22Rv1 (cell line): ENCODE results near the gene PLXNA4.

Experiments used
- H3K27ac ChIP-seq: fragments of 450-650 bp; 2 replicates; pipeline ENCODE4 v1.5.1; 2017
- ZFX ChIP-seq: fragments of 450-650 bp; IDR thresholded peaks from 2 replicates; pipeline ENCODE4 v1.6.1; 2017; ENCODE audit warnings: antibody characterized with exemption, borderline replicate concordance
- TF ChIP-seq, protein P1 (sequence below): fragments of 450-650 bp; IDR thresholded peaks from 2 replicates; pipeline ENCODE4 v1.5.1; 2017; ENCODE audit warnings: mild to moderate bottlenecking

Gene PLXNA4

DNA sequence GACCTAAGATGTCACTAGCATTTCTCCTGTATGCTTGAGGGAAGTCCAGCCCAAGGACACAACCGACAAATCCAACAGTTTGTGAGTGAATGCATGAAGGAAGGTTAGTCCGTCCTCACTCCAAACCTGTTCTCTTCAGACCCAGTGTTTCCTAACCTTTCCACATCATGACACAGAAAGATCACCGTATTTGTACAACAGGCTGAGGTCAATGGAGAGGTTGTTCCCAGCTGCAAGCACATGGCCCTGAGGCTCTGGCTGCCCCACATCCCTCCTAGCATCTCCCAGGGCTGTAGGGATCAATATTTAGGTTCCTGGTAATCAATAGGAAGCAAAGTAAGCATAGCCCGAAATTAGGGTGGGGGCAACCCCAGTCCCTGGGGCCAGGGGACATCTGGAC is 227.9 kb downstream of the PLXNA4 start:
- H3K27ac ChIP-seq, result no peak overlapping the region
- TF ChIP-seq, protein P1, sequence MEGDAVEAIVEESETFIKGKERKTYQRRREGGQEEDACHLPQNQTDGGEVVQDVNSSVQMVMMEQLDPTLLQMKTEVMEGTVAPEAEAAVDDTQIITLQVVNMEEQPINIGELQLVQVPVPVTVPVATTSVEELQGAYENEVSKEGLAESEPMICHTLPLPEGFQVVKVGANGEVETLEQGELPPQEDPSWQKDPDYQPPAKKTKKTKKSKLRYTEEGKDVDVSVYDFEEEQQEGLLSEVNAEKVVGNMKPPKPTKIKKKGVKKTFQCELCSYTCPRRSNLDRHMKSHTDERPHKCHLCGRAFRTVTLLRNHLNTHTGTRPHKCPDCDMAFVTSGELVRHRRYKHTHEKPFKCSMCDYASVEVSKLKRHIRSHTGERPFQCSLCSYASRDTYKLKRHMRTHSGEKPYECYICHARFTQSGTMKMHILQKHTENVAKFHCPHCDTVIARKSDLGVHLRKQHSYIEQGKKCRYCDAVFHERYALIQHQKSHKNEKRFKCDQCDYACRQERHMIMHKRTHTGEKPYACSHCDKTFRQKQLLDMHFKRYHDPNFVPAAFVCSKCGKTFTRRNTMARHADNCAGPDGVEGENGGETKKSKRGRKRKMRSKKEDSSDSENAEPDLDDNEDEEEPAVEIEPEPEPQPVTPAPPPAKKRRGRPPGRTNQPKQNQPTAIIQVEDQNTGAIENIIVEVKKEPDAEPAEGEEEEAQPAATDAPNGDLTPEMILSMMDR, result no peak
- no peak for TF ChIP-seq ZFX

DNA sequence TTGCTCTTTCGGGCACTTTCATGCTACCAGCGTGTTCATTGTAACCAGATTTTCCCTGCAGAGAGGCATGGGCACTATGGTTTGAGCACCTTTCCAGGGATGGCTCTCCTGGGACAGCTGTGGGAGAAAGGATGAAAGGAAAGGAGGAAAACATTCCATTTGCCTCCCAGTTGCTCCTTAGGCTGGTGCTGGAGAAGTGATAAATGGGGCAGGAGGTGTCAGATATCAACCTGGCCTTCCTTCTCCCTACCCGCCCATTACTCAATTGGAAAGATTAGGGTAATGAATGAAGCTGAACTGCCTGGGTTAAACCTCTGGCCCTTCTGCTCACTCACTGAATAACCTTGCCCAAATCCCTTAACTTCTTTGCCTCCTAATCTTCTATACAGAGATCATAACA is 228.4 kb downstream of the PLXNA4 start:
- TF ChIP-seq, protein P1, result no peak
- no peak for TF ChIP-seq ZFX
- no peak overlapping the region for H3K27ac ChIP-seq

DNA sequence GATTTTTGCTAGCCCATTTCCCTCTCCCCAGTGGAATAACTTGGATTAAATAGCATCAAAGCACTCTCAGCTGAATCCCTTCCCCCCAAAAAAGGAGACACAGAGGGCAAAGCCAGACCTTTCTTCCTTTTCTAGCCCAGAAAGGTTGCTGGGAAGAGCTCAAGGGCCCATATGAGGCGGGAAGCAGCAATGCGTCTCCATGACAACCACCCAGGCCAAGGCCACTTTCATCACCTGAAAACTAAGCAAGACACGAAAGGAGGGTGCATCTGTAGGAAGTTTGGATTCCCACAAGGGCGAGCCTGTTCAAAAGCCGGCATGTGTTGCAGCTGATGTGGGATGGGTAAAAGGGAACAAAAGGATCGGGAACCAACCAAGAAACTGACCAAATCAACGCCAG is 229.1 kb downstream of the PLXNA4 start:
- H3K27ac ChIP-seq, result no peak overlapping the region
- TF ChIP-seq, protein P1, result no peak
- TF ChIP-seq ZFX, result no peak

DNA sequence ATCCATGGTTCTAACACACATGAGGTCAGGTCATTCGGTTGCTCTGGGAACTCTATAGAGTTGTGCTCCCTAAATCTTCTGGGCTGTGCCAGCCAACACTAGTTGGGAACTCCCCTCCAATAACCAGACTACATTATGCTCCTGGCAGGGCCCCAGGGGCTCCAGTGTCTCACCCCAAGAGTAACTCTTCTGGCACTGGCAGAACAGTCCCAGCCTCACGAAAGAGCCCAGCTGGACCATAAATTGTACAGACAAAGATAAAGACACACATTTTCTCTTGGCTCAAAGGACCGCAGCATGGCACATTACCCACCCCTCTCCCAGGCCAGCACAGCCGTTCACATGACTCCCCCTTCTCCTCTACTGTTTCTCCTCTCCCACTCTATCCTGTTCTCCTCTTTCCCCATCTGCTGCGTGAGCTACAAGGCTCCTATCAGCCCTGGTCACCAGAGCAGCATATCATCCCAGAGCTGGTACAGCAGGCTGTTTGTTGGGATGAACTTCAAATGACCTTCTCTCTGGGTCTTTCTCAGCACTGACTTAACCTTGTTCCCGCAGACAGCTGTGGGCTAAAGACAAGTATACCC is 230.6 kb downstream of the PLXNA4 start:
- no peak overlapping the region for H3K27ac ChIP-seq
- no peak for TF ChIP-seq ZFX
- TF ChIP-seq, protein P1, result no peak

DNA sequence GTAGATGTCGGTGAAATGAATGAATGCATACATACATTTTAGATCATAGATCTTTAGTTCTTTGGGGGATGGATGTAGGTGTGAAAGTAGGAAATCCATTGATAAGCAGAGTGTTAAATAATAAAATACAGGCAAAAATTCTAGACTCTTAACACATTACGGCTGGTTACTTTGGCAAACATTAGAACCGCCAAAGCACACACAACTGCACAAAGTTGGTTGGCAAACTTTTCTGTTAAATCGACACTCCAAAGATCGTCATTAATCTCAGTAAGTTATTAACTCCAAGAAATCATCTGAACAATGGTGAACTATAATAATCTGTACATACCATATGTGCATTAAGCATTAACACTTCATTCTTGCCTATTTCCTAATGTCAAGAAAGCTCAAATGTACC is 231.2 kb downstream of the PLXNA4 start:
- TF ChIP-seq, protein P1, result no peak
- no peak for TF ChIP-seq ZFX
- H3K27ac ChIP-seq, result no peak overlapping the region

DNA sequence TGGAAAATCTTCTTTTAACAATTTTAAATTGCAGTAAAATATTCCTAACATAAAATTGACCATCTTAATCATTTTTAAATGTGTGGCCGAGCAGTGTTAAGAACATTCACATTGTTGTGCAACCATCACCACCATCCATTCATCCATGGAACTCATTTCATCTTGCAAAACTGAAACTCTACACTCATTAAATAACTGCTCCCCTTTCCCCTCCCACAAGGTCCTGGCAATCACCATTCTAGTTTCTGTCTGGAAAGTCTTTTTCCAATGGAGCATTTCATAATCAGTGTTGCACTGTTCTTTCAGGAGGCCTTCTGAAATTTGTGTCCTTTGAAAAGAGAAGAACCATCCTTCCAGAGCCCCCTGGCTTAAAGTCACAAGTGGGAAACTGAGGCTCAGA is 233.1 kb downstream of the PLXNA4 start:
- TF ChIP-seq, protein P1, result no peak
- TF ChIP-seq ZFX, result no peak
- no peak overlapping the region for H3K27ac ChIP-seq

DNA sequence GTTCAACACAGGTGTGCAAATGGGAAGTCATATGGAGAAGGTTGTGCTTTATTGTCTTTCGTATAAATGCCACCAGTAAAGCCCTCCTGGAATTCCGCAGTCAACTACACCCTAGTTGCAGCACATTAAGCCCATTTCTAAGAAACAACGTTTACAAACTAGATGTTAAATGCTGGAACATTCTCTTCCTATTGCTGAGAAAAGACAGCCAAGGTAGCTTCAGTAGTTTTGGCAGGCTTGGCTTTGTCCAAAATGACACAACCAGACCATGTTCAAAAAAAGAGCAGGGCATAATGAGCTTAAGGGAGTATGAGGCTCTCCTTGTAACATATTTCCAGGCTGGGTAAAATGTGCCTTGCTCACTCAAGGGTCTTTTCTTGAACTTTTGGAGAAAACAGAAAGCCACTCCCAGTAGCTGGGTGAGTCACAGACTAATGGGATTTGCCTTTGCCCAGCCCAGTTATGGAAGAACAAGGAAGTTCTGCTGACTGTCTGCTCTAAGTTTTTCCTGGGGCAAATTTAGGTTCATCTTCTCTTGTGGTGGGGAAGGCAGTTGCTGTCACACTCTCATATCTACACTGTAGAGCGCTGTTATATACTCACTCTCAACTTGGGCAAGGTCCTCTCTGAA is 238.7 kb downstream of the PLXNA4 start:
- TF ChIP-seq, protein P1, result no peak
- TF ChIP-seq ZFX, result no peak
- no peak overlapping the region for H3K27ac ChIP-seq
